T-helper 2 cell treated with Interferon-gamma antibody and Interleukin-4, amounts not matched to agents 100 ng/mL and 5 ng/mL, for 36 hours (primary cell): Measurements from ENCODE around the gene IRF5. TPM values are rescaled to one million over a fixed set of nuclear protein-coding genes. Genes with fewer than 3 reads are reported as not detected.

Experiments used
- intact Hi-C: fragments of 100-400 bp; cut with micrococcal nuclease; formaldehyde crosslinking; loops from one replicate; pipeline ENCODE4 v1.15.1; 2023
- total RNA-seq: library from RNA; stranded (reverse); gene quantifications from 2 replicates; pipeline ENCODE4 v1.2.3, GENCODE V29; 2022

Gene IRF5, protein sequence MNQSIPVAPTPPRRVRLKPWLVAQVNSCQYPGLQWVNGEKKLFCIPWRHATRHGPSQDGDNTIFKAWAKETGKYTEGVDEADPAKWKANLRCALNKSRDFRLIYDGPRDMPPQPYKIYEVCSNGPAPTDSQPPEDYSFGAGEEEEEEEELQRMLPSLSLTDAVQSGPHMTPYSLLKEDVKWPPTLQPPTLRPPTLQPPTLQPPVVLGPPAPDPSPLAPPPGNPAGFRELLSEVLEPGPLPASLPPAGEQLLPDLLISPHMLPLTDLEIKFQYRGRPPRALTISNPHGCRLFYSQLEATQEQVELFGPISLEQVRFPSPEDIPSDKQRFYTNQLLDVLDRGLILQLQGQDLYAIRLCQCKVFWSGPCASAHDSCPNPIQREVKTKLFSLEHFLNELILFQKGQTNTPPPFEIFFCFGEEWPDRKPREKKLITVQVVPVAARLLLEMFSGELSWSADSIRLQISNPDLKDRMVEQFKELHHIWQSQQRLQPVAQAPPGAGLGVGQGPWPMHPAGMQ
- 7.2 and 8.0 TPM in 2 replicates for total RNA-seq

DNA sequence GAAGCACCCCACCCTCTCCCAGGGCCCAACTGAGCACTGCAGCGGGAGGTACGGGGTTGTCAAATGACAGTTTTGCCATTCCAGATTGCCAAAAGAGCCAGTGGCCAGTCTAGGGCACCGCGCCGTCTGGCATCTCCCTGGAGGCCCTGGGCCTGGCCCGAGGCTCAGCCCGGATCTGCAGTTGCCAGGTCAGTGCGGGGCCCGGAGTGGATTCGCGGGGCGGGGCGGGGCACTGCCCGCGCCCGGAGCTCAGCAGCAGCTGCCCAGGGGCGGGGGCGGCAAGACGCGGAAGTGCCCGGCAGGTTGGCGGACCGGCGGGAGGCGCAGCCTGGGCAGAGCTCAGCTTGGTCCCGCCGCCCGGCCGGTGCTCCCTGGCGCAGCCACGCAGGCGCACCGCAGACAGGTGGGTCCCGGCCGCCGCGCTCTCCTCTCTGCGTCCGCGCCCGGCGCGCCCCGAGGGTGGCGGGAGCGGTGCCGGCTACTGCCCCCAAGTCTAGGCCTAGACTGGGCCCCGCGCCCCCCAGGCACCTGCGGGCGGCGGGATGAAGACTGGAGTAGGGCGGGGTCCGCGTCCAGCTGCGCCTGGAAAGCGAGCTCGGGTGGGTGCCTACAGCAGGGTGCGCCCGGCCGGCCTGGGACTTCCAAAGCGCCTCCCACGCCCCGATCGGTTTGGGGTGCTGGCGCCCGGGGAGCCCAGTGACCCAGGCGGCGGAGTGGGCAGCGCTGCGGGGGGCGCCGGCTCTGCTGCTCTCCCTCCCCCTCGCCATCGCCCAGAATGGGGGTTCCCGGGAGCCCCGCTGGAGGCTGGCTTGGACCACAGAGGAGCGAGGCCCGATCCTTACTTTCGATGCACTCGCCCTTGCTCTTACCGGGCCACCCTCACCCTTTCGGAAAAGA, at the start of gene IRF5:
Gene IRF5, plus strand, starts transcription at position 281 of the 897 bp plus-strand sequence. CDS start 4,155 bp downstream, outside the sequence.
- intact Hi-C loops, result no loop called here

DNA sequence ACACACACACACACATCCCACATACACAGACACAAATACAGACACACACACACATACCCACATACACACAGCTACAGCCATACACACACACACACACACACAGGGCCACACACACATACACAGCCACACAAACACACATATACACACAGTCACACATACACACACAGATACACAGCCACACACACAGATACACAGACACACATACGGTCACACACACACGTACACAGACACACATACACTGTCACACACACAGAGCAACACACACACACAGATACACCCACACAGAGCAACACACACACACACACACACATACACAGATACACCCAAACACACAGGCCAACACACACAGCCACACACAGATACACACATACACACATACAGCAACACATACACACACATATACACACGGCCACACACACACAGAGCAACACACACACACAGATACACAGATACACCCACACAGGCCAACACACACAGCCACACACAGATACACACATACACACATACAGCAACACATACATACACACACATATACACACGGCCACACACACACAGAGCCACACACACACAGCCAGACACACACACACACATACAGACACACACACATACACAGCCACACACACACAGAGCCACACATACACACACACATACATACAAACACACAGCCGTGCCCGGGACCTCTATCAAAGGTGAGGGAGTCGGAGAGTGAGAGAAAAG, 49.5 kb upstream of the IRF5 start:
- intact Hi-C loops, result no loop called here

DNA sequence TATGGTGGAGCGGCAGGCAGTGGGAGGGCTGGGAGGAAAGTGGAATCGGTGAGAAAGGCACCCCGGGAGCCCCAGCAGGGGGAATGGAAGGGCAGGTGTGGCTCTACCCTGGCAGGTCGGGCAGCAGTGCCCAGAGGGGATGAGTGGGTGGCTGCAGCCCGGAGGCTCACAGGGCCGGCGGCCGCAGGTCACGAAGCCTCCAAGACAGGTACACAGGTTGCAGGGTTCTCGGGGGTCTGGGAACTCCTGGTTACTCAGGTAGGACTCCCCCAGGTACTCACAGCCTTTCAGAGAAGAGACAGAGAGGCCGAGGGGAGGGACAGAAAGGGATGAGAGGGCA, 49.0 kb upstream of the IRF5 start:
- intact Hi-C loops, result no loop called here

DNA sequence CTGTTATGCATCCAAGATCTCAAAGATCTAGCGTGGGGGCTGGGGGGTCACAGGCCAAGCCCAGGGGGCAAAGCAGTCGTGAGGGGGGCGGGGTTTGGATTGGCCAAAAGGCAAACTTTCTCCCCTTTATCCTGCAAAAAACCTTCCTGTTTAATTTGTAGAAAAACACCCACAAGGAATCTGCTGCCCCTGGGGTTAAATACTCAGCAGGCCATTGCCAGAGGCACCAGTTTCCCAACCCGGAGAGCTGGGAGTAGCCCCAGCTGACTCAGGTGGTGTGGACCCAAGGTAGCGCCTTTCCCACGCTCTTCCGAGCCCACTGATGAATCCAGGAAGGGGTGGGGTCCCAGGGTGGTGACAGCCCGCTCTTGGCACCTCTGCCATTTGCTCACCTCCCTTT, 48.6 kb upstream of the IRF5 start:
- intact Hi-C loops, result no loop called here

DNA sequence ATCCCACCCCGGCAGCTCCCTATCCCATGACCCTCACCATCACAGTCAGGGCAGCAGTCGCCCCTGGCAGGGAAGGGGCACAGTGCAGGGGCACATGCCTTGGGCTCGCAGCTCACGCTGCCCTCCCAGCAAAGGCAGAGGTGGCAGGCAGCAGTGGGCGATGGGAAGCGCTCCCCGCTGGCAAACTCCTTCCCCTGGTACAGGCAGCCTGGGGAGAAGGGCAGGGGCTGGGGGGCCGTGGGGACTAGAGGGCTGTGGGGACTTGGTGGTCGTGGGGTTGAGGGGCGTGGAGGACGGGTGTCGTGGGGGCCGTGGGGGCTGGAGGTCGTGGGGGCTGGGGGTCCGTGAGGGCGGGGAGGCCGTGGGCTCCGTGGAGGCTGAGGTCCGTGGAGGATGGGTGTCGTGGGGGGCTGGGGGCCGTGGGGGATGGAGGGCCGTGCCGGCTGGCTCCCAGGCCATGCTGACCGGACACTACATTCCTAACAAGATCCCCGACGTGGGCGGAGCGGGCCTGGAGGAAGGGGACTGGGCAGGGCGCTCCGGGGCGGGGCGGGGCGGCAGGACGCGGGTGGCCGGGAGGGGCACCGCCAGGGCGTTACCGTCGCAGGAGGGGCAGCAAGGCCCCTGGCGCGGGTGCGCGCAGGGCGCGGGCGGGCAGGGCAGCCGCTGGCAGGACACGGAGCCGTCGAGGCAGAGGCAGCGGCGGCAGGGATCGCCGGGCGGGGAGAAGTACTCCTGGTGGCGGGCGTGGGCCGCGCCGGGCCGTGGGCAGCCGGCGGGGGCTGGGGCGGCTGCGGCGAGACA, 47.2 kb upstream of the IRF5 start:
- intact Hi-C loops, result no loop called here

DNA sequence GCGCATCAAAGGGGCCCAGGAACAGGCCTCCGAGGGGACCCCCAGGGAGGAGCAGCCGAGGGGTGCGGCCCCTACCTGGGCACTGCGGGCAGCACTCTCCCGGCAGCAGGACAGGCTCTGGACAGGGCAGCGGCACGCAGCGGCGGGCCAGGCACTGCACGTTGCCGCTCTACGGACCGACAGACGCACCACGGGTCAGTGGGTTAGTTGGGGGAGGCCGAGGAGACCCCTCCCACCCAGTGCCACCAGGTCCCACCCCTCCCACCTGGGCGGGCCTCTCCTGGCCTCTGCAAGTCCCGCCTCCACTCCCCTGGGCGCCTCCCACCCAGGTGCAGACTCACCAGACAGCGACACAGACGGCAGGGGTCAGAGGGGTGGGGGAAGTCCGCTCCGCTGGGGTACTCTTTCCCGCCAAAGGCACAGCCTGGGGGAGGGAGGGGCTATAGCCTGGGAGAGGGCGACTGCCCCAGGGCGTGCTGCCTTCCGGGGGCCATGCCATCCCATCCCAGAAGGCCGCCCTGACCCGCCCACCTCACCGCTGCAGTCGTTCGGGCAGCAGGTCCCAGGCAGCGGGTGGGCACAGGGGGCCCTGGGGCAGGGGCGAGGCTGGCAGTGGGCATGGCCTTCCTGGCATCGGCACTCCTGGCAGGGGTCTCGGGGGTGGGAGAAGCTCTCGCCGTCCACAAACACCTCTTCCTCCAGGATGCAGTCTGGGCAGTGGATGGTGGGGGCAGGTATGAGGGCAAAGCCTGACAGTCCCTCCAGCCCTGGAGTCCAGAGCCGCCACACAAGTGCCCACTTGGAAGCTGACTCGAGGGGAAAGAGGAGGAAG, 46.4 kb upstream of the IRF5 start:
- intact Hi-C loops, result no loop called here

DNA sequence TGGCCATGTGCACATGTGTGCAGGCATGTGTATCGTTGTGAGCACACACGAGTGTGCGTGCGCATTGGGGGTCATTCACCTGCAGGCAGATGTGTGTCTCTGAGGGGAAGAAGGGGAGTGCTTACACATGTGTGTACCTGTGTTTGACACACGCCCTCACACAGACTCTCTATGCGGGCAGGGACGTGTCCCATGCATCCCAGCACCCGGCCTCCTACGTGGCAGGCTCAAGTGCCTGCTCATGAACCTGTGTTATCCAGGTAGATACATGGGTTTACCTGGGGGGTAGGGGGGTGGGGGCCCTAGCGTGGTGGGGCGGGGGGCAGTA, 45.8 kb upstream of the IRF5 start:
- intact Hi-C loops, result no loop called here

DNA sequence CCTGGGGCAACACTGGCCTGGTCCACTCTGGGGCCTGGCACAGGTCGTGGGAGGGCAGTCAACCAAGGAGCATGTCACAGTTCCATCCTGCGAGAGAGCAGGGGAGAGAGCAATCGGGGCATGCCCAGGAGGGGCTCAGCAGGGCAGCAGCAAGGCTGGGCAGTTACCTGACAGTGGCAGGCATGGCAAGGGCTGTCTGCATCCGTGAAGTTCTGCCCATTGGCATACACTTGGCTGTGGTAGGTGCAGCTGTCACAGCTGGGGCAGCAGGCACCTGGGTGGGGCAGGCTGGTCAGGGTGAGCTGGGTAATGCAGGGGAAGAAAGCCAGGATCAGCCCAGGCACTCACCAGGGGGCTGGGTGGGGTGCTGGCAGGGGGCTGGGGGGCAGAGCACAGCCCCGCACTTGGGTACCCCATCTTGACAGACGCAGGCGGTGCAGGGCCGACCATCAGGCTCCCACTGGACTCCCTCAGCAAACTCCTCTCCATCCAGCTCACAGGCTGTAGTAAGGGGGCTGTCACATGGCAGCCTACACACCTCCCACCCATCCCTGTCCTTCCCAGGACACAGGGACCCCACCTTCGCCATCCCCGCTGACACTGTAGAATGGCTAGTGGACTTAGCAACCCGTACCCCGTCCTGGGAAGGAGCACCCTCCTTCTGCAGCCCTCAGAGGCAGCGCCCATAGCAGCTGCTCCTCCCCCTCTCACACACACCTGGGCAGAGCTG, 45.0 kb upstream of the IRF5 start:
- intact Hi-C loops, result no loop called here

DNA sequence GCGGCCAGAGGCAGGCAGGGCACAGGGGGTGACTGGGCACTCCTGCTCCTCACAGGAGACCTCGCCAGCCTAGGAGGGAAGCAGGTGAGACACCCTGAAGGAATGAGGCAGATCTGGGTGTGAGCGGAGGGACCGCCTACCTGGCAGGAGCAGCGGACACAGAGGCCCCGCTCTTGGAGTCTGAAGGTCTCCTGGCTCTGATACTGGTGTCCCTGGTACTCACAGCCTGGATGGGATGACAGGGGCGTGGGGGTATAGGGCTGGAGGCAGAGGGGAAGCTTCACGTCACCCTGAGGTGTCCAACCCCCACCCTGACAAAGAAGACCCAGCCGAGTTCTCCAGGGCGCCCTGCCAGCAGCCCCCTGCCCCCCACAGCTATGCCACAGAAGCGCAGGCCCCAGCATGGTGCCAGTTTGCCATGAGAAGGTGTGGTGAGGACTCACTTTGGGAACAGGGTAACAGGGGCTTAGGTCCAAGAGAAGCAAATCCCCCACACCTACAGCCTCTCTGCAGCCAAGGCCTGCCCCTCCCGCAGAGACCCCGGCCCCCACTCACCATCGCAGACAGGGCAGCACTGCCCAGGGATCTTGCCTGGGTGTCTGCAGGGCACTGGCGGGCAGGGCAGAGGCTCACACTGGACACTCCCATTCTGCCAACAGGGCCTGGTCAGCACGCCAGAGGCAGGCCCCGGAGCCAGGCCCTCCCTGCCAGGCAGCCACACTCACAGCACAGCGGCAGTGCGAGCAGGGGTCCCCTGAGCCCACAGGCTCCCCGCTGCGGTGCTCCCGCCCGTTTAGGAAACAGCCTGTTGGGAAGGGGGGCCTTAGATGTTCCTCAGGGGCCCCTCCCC, 44.3 kb upstream of the IRF5 start:
- intact Hi-C loops, result no loop called here

DNA sequence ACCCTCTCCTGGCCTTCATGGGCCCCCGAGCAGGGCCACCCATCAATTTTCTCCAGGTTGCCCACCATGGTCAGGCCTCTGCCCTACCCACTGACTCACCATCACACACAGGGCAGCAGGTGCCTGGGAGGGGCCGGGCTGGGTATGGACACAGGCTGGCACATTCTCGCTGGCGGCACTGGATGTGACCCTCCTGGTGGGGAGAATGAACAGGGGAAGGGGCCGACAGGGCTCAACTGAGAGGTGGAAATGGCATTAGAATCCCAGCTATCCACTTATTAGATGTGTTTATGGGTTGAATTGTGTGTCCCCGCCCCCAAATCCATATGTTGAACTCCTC, 43.7 kb upstream of the IRF5 start:
- intact Hi-C loops, result no loop called here

DNA sequence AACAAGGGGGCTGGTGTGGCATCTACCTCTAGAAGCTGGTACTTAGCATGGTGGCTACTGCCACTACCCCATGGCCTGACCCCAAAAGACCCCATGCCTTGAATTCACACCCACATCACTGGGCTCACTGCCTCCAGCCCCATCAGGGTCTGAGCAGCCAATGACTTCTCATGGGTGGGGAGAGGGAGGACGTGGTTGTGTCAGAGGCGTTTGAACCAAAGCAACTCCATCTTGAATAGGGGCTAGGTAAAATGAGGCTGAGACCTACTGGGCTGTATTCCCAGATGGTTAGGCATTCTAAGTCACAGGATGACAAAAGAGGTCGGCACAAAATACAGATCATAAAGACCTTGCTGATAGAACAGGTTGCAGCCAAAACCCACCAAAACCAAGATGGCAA, 42.4 kb upstream of the IRF5 start:
- intact Hi-C loops, result no loop called here

DNA sequence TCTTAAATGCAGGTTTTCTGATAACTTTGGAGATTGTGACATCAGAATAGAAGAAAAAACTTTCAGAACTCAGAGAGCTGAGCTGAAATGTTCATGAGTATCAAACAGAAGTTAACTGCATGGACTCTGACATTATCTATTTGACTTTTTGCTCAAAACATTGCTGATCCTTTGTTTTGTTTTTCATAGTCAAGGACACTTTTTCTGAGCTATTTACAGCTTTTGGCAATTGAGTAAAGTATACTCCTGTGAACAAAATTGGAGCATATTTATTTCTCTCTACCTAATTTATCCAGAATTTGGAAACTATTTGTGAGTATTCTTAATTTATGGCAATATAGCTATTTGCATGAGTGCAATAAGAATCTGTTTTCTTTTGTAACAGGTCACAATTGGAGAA, 38.3 kb upstream of the IRF5 start:
- intact Hi-C loops, result no loop called here

DNA sequence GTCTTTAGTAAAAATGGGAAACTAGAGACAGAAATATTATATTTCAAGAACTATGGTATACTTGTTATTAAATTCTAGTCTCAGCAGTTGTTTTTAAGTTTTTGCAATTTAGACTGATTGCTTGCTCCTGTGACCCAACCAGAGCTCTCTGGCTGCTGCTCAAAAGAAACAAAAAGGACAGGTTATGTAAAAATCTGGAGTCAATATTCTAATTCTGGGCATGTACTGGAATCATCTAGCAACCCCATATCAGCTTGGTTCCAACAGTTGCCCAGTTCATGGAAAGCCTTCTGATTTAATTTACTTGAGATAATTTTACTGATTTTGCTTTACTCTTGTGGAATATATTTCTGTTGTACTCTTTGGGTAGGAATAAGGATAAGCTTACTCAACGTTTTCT, 37.5 kb upstream of the IRF5 start:
- intact Hi-C loops, result no loop called here

DNA sequence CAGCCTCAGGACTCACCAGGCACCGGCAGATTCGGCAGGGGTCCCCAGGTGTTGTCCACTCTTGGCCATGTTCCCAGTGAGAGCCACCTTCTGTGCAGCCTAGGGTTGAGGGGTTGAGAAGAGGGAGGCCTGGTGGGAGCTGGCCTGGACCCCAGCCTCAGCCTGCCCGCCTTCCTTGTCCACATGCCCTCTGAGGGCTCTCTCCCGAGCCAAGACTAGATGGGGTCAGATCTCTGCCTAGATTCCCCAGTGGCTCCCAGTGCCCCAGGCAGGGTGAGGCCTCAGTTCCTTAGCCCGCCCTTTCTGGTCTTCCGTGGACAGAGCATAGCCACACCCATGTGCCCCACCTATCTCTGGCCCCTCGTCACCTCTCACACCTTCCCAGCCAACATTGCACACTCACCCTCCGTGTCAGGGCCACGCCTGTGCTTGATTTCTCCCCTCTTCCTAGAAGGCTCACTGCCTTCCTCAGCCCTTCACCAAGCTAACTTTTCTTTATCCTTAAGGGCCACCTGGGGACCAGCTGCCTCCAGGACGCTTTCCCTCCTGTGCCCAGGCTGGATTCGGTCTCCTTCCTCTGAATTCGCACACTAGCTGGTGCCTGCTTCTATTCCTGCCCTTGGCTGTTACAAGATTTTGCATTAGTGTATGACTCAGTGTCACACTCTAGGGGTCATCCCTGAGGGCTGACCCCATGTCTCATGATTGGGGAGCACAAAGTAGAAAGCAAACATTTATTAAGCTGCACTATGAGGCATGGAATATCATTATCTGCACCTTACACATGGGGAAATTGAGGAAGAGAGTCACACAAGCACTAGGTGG, 34.8 kb upstream of the IRF5 start:
- intact Hi-C loops, result no loop called here

DNA sequence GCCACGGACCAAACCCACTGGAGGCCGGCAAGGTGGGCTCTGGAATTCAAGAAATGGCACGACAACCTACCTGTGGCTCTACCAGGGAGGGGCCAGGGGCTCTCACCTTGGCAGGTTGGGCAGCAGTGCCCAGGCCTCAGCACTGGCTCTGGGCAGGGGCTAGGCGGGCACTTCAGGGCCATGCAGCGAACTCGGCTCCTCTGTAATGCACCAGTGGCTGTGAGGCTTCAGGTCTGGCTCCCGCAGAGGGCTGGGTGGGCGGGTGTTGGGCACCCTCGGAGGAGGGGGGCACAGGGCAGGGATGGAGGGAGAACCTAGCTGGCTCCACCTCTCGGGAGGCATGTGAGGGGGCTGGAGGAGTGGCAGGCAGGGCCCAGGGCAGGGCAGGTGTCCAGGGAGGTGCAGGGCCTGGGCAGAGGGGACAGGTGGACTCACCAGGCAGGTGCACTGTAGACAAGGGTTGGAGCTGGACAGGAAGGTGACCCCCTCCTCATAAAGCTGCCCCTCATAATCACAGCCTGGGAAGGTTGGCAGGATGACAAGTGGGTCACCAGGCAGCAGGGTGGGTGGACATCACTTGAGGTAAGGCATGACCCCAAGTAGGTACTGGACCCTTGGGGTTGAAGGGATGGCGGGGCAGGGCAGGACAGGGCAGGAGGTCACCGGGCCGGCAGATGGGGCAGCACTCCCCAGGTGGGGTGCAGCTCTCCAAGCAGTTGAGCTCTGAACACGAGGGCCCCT, 33.9 kb upstream of the IRF5 start:
- intact Hi-C loops, result loop anchor here (1.0 kb wide), 1 partner anchor 188 kb away; no protein-coding TSS in a partner anchor

DNA sequence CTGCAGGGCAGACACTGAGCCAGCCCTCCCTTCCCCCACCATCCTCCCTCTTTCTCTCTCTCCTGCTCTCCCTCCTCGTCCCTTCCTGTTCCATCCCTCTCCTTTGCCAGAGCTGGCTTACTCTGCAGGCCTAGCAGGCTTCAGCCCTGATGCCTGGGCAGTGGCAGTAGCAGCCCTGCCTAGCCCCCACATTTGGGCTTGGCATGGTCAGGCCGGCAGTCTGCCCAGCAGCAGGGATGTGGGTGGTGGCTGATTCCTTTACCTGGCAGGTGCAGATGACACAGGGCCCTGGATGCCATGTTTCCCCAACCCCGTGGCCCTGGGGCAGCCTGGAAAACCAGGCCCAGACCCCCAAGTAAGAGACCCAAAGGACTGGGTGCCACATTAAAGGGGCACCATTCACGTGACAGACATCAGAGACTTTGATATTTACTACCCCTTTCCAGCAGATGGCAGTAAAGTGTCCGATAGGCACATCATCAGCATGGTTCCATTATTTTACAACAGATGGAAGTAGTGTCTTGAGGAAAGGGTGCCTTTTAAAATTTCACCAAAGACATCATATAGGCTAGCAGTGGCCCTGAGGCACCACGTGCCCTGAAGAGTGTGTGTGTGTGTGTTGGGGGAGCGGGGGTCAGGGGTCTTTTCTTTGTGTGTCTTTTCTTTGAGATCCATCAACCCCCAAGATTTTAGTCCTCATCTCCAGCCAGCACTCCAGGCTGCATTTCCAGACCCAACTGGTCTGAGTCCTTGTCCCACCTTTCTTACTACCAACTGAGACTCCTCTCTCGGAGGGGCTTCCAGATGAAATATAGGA, 33.1 kb upstream of the IRF5 start:
- intact Hi-C loops, result loop anchor here (1.0 kb wide), 1 partner anchor 187 kb away; no protein-coding TSS in a partner anchor
